GM21717 (cell line): ENCODE measurements around the gene NEK7.
A peak's percentile ranks its signal among the peaks of the same experiment; 100 is the strongest.

ENCODE experiments used
- ATAC-seq: cut with Tn5 transposase; IDR thresholded peaks from one replicate; pipeline ENCODE4 v1.9.1; 2021; ENCODE audit warnings: mild to moderate bottlenecking, moderate library complexity; ENCODE audit not compliant: unreplicated experiment

NEK7 gene

GRCh38 chr1:198330982-198331615, 174.3 kb downstream of the NEK7 start:
- no peak for ATAC-seq

DNA sequence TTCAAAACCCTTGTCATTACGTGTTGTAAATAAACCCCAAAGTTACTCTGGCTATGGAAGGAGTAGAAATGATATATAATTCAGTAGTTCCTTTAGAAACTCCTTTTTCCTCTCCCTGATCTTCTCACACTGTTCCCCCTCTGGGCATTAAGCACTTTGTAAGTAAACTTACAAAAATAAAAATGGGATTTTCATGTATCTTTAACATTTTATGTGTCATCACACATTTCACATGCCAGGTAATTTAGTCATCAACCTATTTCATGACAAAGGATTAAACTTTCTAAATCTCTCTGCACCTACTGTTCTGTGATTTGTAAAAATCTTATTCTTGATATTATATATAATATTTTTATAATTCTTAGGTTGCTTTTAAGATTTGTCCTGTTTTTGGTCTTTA, 176.9 kb downstream of the NEK7 start:
- ATAC-seq, result no peak

- no peak for ATAC-seq
These were observed 178.9 kb downstream of the NEK7 start for GRCh38 chr1:198335663-198336062.

GRCh38 chr1:198337886-198338285, 181.1 kb downstream of the NEK7 start:
- no peak for ATAC-seq

DNA sequence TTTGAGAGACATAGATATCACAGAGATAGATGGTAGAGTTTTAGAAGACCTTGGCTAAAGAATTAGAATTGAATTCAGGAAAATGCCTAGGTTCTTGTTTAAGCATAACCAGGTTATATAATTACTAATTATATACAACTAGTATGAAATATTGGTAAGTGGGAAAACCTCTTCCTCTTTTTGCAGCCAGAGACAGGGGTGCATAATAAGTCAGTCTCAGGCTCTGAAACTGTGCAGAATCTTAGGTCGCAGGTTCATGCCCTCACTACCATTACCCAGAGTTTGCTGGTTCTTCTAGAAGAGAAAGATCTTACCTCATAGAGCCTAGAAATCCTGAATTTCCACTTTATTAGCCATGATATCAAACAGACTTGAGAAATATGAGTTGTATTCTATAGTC, 183.3 kb downstream of the NEK7 start:
- ATAC-seq, result no peak

DNA sequence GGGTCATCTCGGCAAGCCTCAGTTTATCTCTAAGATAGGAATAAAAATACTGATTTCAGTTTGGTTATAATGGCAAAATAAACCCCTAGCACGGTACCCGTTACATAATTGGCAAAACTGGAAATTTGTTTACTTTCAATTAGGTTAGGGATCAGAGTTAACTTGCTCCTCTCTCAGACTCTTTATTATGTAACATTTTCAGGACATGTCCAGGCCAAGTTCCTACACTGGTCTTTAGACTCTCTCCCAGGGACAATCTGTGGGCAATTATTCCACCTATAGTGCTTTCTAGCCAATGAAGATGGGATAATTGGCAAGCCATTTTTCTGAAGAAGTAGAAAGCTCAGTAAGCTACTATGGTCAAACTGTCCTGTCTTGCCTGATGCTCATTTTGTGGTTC, 189.4 kb downstream of the NEK7 start:
- ATAC-seq, result no peak

GRCh38 chr1:198350456-198350855, 193.7 kb downstream of the NEK7 start:
- no peak for ATAC-seq

- ATAC-seq, result peak; percentile 89
These were observed 196.3 kb downstream of the NEK7 start for GRCh38 chr1:198352975-198353695.

DNA sequence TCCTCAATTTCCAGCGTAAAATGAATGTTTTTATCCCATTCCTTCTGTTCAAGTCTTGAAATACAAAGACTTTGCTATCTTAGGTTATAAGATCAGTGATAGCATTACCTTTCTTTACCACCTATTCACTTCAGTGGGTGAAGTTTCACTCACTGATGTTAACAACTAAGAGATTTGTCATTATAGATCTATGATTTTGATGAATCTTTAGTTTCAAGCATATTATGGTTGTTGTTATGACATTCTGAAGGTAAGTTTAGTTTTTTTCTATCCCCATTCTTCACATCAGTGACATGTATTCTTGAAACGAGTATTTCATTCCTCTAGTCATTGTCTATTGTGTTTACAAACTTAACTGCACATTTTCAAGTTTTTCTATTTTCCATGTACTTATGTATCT, 201.1 kb downstream of the NEK7 start:
- ATAC-seq, result no peak

DNA sequence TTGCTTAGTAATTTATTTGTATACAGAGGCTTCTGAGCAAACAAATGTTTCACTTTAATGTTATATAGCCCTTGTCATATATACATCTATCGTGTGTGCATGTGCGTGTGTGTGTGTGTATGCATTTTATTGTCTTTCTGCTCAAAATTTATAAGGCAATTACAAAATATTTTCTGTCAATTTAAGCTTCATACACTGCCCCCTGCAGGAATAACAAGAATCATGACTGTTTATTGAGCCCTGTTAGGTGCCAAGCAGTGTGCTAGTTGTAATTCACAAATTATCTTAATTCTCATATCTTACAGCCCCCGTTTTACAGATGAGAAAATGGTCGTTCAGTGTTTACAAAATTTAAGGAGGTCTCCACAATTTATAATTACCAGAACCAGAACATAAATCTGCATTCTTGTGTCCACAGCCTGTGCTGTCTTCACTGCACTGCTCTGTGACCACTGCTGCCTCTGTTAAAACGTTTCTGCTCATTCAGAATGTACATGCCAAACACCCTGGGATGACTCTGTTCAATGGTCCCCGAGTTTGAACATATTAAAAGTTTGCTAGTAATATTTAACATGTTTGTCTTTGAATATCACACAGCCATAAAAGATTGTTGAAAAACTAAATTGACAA, 202.3 kb downstream of the NEK7 start:
- ATAC-seq, result no peak

DNA sequence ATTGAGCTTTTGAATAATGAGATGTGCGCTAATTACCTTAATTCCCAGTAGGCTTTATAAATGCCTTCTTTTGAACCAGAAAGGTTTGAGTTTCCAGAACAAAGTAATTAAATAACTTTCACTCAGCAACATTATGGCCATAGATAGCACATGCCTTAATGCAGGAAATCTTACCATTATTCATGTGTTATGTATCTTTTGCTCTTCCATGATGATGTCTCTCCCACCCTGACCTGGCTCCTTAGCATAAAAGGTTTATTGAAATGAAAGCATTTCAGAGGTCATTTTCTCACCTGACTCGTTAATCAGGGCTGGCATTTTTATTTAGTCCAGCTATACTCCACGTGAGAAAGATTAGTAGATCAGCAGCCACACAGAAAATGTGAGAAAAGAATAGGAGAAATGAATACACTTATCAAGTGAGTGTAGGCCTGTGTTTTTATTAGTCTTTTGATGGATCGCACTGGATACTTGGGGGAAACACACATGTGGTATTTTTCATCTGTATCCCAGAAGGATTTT, 203.5 kb downstream of the NEK7 start:
- no peak for ATAC-seq

GRCh38 chr1:198361237-198361767, 204.5 kb downstream of the NEK7 start:
- no peak for ATAC-seq

DNA sequence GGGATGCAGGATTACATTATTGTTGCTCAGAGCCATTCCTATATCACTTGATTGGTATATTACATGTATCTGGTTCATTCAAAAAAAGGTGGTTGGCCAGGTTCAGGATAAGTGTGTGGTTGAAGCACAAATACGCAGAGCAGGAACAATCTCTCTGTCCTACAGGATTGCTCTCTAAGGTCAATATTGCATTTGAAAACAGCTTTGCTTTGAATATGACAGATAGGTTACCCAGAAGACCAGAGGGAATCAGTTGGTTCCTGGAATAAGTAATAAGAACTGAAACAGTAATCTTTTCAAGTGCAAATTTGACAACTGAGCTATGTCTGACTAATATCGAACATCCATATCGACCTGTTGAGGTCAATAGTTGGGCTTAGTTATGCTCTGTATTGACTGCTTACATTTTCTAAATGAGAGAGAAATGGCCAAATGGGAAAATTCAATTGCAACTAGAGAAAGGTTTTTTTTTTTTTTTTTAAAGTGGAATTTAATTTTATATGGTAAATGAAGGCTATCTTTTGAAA, 206.9 kb downstream of the NEK7 start:
- ATAC-seq, result no peak

DNA sequence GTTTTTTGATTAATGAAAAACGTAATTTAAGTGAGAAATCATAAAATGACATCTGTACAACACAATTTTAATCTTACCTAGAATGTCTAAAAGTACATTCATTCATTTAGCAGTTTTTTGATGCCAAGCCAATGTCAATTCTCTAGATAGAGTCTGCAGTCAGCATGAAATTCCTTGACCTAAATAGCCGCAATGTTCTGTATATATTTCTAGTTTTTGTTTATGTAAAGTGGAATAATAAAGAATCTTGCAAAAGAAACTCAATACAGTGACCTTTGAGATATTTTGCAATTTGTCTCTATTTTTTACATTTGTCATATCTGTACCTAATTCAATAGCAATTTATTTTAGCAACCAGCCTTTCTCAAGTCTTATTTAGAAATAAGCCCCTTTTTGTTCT, 207.7 kb downstream of the NEK7 start:
- ATAC-seq, result no peak

DNA sequence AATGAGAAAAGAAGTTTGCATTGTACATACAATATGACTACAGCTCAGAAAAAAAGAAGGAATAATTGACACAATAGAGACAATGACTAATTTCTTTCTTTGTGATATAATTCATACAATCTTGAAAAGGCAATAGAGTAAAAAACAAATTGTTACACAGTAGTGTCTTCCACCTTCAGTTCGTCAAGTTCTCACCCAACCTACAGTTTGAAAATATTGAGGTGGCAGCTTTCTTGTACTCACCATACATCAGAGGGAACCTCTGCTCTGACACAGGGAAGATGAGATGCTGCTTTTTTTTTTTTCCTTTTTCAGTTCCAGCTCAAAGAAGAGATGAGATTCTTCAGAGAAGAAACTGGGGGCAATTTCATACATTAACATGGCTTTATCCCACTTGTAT, 210.5 kb downstream of the NEK7 start:
- no peak for ATAC-seq

DNA sequence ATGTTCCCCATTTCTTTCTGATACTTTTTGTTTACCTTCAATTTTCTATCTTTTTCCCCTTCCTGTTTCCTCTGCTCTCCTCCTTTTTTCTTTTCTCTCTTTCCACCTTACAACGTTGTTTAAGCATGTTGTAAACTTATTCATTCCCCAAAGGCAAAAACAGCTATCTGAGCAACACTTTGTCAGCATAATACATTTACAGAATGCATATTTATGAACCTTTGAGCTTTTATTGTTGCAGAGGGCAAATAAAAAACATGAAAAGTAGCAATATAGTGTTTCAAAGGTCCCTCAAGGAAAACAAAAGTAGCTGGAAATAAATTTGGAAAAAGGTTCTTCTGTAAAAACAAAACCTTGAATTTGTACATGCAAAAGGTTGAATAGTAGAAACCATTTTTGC, 214.2 kb downstream of the NEK7 start:
- no peak for ATAC-seq
